NCI-H226 (cell line): ENCODE results near the gene SLC26A2.
"Not testable (repeated sequence)": the region's sequence is repeated elsewhere in the genome, so short reads cannot be mapped to it uniquely, and the experiment has no call there.

Source experiments
- DNase-seq: peaks from one replicate; pipeline ENCODE4 v3.0.0-alpha.2; 2015

Gene SLC26A2

GRCh38 chr5:149937610-149938009 is 22.9 kb upstream of the SLC26A2 start:
- DNase-seq, result peak; percentile 43

GRCh38 chr5:149938279-149938678 is 22.3 kb upstream of the SLC26A2 start:
- DNase-seq, result peak; percentile 93

GRCh38 chr5:149938791-149939358 is 21.7 kb upstream of the SLC26A2 start:
- peak; percentile 92 for DNase-seq

GRCh38 chr5:149939546-149939945 is 21.0 kb upstream of the SLC26A2 start:
- peak; percentile 23 for DNase-seq

GRCh38 chr5:149940077-149940574 is 20.4 kb upstream of the SLC26A2 start:
- DNase-seq, result no peak

GRCh38 chr5:149940941-149941644 is 19.5 kb upstream of the SLC26A2 start:
- DNase-seq, result no peak

- DNase-seq, result no peak
Measured at GRCh38 chr5:149941795-149942194, 18.8 kb upstream of the SLC26A2 start.

GRCh38 chr5:149942199-149942598 is 18.4 kb upstream of the SLC26A2 start:
- DNase-seq, result no peak

GRCh38 chr5:149942741-149943169 is 17.8 kb upstream of the SLC26A2 start:
- not testable (repeated sequence) for DNase-seq

GRCh38 chr5:149943177-149943949 is 17.2 kb upstream of the SLC26A2 start:
- not testable (repeated sequence) for DNase-seq

- DNase-seq, result no peak
Measured at GRCh38 chr5:149944666-149945065, 15.9 kb upstream of the SLC26A2 start, which contains the start of gene PDE6A. PDE6A (minus strand) TSS chr5:149944793; CDS start chr5:149944673, 120 bp downstream.

GRCh38 chr5:149946118-149946517 is 14.4 kb upstream of the SLC26A2 start:
- no peak for DNase-seq

- no peak for DNase-seq
Measured at GRCh38 chr5:149948993-149949392, 11.6 kb upstream of the SLC26A2 start.

GRCh38 chr5:149951138-149951749 is 9.3 kb upstream of the SLC26A2 start:
- DNase-seq, result no peak

GRCh38 chr5:149953436-149954121 is 7.0 kb upstream of the SLC26A2 start:
- DNase-seq, result no peak

GRCh38 chr5:149954798-149955197 is 5.8 kb upstream of the SLC26A2 start:
- no peak for DNase-seq

- DNase-seq, result no peak
Measured at GRCh38 chr5:149956685-149957084, 3.9 kb upstream of the SLC26A2 start.

GRCh38 chr5:149957855-149958254 is 2.7 kb upstream of the SLC26A2 start:
- no peak for DNase-seq

GRCh38 chr5:149959406-149960236 is 937 bp upstream of the SLC26A2 start:
- DNase-seq, result peak; percentile 58

GRCh38 chr5:149961186-149961685 is 678 bp downstream of the SLC26A2 start:
- no peak for DNase-seq

- DNase-seq, result peak; percentile 12
Measured at GRCh38 chr5:149961957-149962409, 1.4 kb downstream of the SLC26A2 start.
